GM19438 (cell line): ENCODE measurements around the gene MOB1A.
"Not testable (repeated sequence)": the region's sequence is repeated elsewhere in the genome, so short reads cannot be mapped to it uniquely, and the experiment has no call there.

Experiments used
- ATAC-seq: cut with Tn5 transposase; IDR thresholded peaks from one replicate; pipeline ENCODE4 v1.9.1; 2021; ENCODE audit warnings: low read depth; ENCODE audit not compliant: unreplicated experiment

MOB1A gene

GRCh38 chr2:74149570-74150319 lies 28.9 kb downstream of the MOB1A start:
- no peak for ATAC-seq

- ATAC-seq: no peak
Observed at GRCh38 chr2:74149247-74149525, 29.5 kb downstream of the MOB1A start.

- no peak for ATAC-seq
Observed at GRCh38 chr2:74148457-74149246, 30.0 kb downstream of the MOB1A start.

- peak; percentile 86 for ATAC-seq
Observed at GRCh38 chr2:74147727-74148456, 30.8 kb downstream of the MOB1A start, which contains the start of gene BOLA3. TSS of gene BOLA3 (minus strand) at chr2:74147912. CDS start at chr2:74147874, 38 bp downstream.

- ATAC-seq: peak; percentile 30
Observed at GRCh38 chr2:74146929-74147726, 31.6 kb downstream of the MOB1A start.

GRCh38 chr2:74142340-74142739 lies 36.3 kb downstream of the MOB1A start:
- ATAC-seq: no peak

GRCh38 chr2:74138600-74139323 lies 39.9 kb downstream of the MOB1A start:
- ATAC-seq: no peak

GRCh38 chr2:74137651-74138599 lies 40.8 kb downstream of the MOB1A start:
- no peak for ATAC-seq

- ATAC-seq: no peak
Observed at GRCh38 chr2:74131901-74132300, 46.8 kb downstream of the MOB1A start.

GRCh38 chr2:74130211-74130995 lies 48.3 kb downstream of the MOB1A start:
- ATAC-seq: no peak

- ATAC-seq: no peak
Observed at GRCh38 chr2:74128206-74128605, 50.5 kb downstream of the MOB1A start.

- ATAC-seq: not testable (repeated sequence)
Observed at GRCh38 chr2:74123955-74124354, 54.7 kb downstream of the MOB1A start.

GRCh38 chr2:74121846-74122245 lies 56.8 kb downstream of the MOB1A start:
- ATAC-seq: not testable (repeated sequence)

- ATAC-seq: peak; percentile 98
Observed at GRCh38 chr2:74119912-74120825, 58.5 kb downstream of the MOB1A start.

- ATAC-seq: no peak
Observed at GRCh38 chr2:74119339-74119738, 59.3 kb downstream of the MOB1A start.

- ATAC-seq: no peak
Observed at GRCh38 chr2:74111380-74111779, 67.3 kb downstream of the MOB1A start.

- no peak for ATAC-seq
Observed at GRCh38 chr2:74110537-74110936, 68.1 kb downstream of the MOB1A start.
